GDM1 (cell line): Measurements from ENCODE around the gene RFT1.
A peak's percentile ranks its signal among the peaks of the same experiment; 100 is the strongest.

Experiments
- DNase-seq: peaks from one replicate; lab custom pipeline; 2025; lab: John Stamatoyannopoulos, UW

RFT1 gene

GRCh38 chr3:53130179-53131061 lies at the start of gene RFT1:
Gene RFT1, minus strand, starts transcription at chr3:53130435. Its CDS starts 35 bp downstream, at chr3:53130400.
- DNase-seq = peak; percentile 93

DNA sequence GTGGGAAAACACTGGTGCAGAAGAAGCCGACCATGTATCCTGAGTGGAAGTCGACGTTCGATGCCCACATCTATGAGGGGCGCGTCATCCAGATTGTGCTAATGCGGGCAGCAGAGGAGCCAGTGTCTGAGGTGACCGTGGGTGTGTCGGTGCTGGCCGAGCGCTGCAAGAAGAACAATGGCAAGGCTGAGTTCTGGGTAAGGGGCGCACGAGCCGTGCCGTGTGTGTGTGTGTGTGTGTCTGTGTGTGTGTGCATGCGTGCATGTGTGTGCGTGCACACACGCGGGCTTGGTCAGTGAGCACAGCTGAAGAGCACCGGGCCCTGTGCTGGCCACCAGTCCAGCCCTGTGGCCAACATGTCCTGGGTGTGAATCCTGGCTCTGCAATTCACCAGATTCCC lies 49.3 kb upstream of the RFT1 start:
- DNase-seq = no peak

GRCh38 chr3:53178246-53178645 lies 48.0 kb upstream of the RFT1 start:
- no peak for DNase-seq

- DNase-seq = no peak
These were observed 45.6 kb upstream of the RFT1 start for GRCh38 chr3:53175613-53176540.

DNA sequence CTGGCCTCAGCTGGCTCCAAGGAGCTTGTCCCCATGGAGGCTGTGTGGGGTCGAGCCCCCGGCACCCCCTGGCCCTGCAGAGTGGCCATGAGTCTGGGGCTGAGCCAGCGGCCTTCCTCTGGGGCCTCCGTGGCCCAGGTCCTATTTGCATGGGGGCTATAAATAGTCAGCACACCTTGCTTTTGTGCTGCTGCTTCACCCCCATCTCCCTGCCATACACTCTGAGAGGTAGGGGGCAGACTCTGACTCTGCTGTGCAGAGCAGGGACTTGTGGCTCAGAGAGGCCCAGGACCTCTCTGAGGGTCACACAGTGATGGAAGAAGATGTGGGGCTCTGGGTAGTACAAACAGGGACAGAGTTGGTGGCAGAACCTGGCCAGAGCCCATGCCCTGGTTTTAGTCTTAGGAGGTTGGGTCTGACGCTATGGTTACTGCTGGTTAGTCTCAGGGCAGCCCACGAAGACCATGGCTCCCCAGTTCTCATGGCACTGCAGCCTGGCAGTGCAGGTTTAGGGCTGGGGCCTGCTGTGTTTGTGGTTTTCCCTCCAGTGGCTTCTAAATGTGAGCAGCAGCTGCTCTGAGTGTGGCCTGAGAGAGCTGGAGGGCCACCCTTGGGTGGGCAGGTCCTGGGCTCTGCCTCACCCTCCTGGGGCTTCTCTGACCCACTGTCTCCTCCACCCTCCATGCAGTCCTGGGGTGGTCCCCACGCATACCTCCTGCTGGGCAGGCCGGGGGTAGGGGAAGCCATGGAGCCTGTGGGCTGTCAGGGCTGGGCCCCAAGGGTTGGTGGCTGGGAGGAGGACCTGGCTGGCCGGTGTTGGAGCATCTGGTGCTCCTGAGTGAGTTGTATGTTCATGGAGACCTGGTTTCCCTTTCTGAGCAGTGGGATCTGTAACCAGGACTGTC lies 44.4 kb upstream of the RFT1 start:
- DNase-seq = no peak

DNA sequence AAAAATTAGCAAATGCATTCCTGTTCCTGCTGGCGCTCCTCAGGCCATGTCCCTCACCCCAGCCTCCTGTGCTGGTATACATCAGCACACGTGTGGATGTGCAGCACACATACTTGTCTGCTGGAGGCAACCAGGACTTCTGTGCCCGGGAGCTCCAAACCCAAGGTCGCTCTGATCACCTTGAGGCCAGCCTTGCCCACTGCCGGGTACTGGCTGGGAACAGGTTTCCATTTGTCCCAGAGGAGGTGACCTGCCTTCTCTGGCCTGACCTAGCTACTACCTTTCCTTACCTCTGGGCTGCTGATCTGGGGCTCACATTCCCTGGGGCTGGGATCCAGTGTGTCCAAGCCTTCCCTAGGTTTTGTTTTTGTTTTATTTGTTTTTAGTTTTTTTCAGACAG lies 42.9 kb upstream of the RFT1 start:
- no peak for DNase-seq

DNA sequence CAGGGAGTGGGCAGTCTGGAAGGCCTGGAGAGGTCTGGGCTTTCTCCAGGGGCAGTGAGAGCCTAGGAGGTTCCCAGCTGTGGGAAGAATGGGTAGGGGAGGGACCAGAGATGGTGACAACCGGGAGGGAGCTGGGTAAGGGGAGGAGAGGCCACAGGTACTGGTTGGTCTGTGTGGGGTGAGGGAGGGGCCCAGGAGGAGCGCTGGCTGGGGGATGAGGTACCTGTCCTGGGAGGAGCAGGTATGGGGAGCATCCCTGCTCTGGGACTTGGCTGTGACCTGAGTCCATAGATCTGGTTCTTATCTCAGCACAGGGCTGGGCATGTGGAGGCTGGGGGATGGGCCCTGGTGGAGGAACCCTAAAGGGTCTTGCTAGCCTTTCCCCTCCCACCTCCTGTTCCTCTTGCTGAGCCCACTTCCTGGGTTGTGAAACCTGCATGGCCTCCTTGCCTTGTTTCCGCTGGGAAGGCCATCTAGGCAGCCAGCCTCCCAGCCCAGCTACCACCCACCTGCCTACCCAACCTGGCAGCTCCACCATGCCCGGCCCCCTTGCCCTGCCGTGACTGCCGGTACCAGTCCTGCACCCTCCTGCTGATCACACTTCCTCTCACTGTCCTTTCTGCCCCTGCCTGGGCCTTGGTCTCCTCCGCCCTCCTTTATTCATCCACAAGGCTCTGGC lies 41.7 kb upstream of the RFT1 start:
- DNase-seq = no peak

GRCh38 chr3:53171064-53171418 lies 40.8 kb upstream of the RFT1 start:
- no peak for DNase-seq

DNA sequence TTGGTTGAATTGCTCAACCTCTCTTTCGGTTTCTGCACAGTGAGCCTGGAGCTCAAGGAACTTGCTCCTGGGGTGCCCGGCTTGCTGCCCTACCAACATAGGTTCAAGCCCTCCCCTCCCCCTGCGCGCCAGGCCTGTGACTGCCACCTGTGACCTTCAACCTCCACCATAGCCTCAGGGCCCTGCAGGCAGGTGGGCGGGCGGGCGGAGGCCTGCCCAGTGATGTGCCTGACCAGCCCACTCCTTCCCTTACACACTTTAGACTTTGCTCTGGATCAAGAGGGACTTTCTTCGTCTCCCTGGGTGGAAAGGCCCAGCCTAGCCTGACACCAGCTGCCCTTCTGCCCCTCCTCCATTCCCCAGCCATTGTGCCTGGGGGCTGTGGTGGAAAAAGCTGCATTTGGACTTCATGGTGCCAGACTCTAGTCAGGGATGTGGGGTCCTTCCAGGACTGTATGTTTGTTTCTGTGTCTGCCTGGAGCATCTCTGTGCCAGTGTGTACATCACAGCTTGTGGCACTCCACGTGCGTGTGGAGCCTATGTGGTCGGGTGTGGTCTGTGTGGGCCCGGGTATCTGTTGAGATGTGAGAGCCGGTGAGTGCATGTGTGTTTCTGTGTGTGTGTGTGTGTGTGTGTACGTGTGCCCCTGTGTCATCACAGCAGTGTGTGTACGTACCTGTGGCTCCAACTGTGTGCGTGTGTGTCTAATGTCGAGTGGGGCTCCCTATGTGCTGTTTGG lies 40.3 kb upstream of the RFT1 start:
- peak; percentile 55 for DNase-seq

DNA sequence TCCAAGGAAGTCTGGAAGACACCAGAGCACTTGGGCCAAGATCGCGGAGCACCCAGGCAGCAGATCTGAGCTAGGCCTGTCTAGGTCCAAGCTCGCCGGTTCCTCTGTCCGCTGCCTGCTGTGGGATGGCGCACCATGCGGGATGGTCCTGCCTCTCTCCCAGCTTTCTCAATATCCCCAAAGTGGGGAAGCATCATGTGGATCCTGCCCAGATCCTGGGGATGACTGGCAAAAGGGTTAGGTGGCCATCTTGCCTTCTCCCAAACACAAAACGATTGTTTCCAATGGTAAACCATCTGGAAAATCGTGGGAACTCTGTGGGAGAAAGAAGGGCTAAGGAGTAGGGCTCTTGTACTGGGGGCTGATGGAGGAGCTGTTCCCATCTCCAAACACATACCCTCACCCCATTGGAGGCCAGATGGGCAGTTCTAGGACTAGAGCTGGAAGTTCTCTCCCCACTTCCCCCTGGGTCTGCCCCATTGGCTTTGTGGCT lies 39.6 kb upstream of the RFT1 start:
- DNase-seq = no peak

- peak; percentile 3 for DNase-seq
These were observed 39.0 kb upstream of the RFT1 start for GRCh38 chr3:53169045-53169831.

DNA sequence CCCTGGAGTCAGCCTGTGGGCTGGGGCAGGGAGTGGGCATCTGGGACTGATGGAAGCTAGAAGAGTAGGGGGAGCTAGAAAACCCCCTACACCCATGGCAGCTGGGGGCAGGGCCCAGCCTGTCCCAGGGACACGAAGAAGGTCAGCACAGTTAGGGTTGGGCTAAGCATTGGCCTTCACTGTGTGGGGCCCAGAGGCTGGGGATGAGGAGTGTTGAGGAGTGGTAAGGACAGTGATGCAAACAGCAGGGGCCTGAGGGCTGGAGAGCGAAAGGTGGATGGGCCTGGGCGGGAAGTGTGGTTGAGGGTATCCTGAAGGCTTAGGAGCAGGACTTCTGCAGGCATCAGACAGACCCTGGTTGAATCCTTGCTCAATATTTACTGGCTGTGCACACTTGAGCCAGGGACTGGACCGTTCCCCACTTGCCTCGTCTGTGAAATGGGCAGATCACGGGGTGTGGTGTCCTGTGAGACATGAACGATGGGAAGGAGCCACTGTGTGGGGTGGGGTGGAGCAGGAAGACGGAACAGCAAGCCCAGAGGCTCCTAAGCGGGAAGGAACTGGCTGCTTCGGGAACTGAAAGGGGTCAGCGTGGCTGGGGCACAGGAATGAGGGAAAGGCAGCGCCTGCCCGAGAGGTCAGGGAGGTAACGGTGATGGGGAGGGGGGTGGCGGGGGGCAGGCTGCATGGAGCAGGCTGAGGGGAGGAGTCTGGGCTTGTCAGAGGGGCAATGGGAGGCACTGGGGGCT lies 38.1 kb upstream of the RFT1 start:
- DNase-seq = no peak

GRCh38 chr3:53167418-53168174 lies 37.4 kb upstream of the RFT1 start:
- no peak for DNase-seq

DNA sequence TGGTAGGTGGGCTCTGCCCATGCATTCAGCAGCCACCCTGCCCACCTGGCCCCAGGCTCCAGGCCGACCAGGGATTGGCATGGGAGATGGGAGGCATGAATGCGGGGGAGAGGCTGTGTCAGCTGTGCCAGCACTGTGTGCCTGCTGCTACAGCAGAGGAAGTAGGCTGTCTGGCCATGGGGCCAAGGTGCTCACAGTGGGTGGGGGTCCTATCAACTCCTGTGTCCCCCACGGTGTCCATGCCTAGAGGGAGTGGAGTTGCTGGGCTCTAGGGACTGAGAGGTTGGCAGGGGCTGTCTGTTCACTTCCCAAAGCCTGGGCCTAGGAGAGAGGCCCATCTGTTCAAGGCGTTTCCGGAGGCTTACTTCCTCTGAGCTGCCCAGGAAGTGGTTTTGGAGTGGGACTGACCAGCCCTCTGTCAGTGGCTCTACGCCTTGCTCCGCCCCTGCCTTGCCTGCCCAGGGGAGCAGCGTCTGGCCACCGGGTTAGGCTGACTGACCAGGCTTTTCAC lies 36.6 kb upstream of the RFT1 start:
- no peak for DNase-seq

GRCh38 chr3:53166206-53166605 lies 36.0 kb upstream of the RFT1 start:
- no peak for DNase-seq

DNA sequence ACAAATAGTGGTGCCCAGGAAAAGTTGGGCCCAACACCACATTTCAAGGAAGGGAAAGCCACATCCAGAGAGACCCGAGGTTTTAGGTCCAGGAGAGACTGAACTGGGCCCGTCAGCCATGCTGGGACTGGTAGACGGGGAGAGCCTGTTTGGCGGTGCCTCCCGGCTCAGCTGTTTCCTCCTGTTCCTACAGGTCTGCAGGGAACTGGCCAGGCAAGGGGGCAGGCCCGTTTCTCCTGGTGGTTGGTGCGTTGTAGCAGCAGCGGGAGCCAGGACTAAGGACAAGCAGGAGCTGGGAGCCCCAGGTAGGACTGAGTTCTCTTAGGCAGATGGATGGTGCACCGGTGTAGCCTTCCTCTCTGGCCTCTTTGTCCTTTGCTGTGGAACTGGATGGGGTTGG lies 34.7 kb upstream of the RFT1 start:
- no peak for DNase-seq

- no peak for DNase-seq
These were observed 33.5 kb upstream of the RFT1 start for GRCh38 chr3:53163444-53164387.
